OCI-LY7 (cell line): ENCODE results near the gene FGFRL1. TPM values are rescaled to one million over a fixed set of nuclear protein-coding genes. Genes with fewer than 3 reads are reported as not detected.

ENCODE experiments used
- BruUV-seq: library from RNA; stranded (reverse); fragments of 400-500 nt; replicated peaks from 2 replicates; lab custom pipeline; 2021; lab: Mats Ljungman, UMichigan
- CTCF ChIA-PET: fragments of 300-600 bp; sonication (Branson Sonifier 250); formaldehyde crosslinking; loops from one replicate; lab custom pipeline; 2022; ENCODE audit warnings: antibody characterized with exemption; ENCODE audit not compliant: unreplicated experiment; lab: Charles Lee
- POLR2A ChIA-PET: fragments of 300-600 bp; sonication (Branson Sonifier 250); formaldehyde crosslinking; loops from one replicate; lab custom pipeline; 2022; ENCODE audit warnings: antibody characterized with exemption; lab: Charles Lee
- DNase-seq: peaks from one replicate; pipeline ENCODE4 v3.0.0-alpha.2; 2015; ENCODE audit warnings: low spot score
- H2AFZ ChIP-seq: fragments of 200-600 bp; sonication (generic), shearing (Covaris generic); 2 replicates; pipeline ENCODE4 v1.6.1; 2014; ENCODE audit warnings: mild to moderate bottlenecking, antibody characterized with exemption, low read length, moderate library complexity
- H3K27ac ChIP-seq: fragments of 200-600 bp; sonication (generic); 2 replicates; pipeline ENCODE4 v1.5.1; 2014; ENCODE audit warnings: mixed run types, low read depth, mild to moderate bottlenecking, moderate library complexity, low read length, inconsistent platforms; ENCODE audit not compliant: poor library complexity, severe bottlenecking
- H3K36me3 ChIP-seq: fragments of 200-600 bp; sonication (generic); 2 replicates; pipeline ENCODE4 v1.6.1; 2014; ENCODE audit warnings: mild to moderate bottlenecking, antibody characterized with exemption, low read length, moderate library complexity, mixed read lengths; ENCODE audit not compliant: insufficient read depth
- H3K4me1 ChIP-seq: fragments of 200-600 bp; sonication (generic); 2 replicates; pipeline ENCODE4 v1.5.1; 2014; ENCODE audit warnings: mild to moderate bottlenecking, low read length; ENCODE audit not compliant: insufficient read depth, poor library complexity, severe bottlenecking
- H3K4me2 ChIP-seq: fragments of 200-600 bp; sonication (generic); 2 replicates; pipeline ENCODE4 v1.6.1; 2014; ENCODE audit warnings: mild to moderate bottlenecking, low read length
- H3K4me3 ChIP-seq: fragments of 200-600 bp; sonication (generic); 2 replicates; pipeline ENCODE4 v1.5.1; 2014; ENCODE audit warnings: mild to moderate bottlenecking, low read depth, low read length; ENCODE audit not compliant: poor library complexity, severe bottlenecking
- H3K79me2 ChIP-seq: fragments of 200-600 bp; sonication (generic); 2 replicates; pipeline ENCODE4 v1.6.1; 2016; ENCODE audit warnings: low read depth, mild to moderate bottlenecking, low read length, moderate library complexity, mixed read lengths; ENCODE audit not compliant: insufficient read depth
- H3K9me2 ChIP-seq: fragments of 200-600 bp; sonication (generic); 2 replicates; pipeline ENCODE4 v1.6.1; 2016; ENCODE audit warnings: mild to moderate bottlenecking, low read length, mixed read lengths; ENCODE audit not compliant: insufficient read depth
- H3K9me3 ChIP-seq: fragments of 200-600 bp; sonication (generic); 2 replicates; pipeline ENCODE4 v1.6.1; 2014; ENCODE audit warnings: mild to moderate bottlenecking, mixed run types, low read length, mixed read lengths
- H4K20me1 ChIP-seq: fragments of 200-600 bp; sonication (generic); 2 replicates; pipeline ENCODE4 v1.6.1; 2014; ENCODE audit warnings: mild to moderate bottlenecking, antibody characterized with exemption, low read length, moderate library complexity, mixed read lengths; ENCODE audit not compliant: insufficient read depth
- CTCF ChIP-seq: fragments of 200-600 bp; sonication (generic); conservative IDR thresholded peaks from 2 replicates; pipeline ENCODE4 v1.5.1; 2014; ENCODE audit warnings: mild to moderate bottlenecking, antibody characterized with exemption, low read length, moderate library complexity, mixed read lengths
- EZH2phosphoT487 ChIP-seq: fragments of 200-600 bp; sonication (generic); IDR thresholded peaks from 2 replicates; pipeline ENCODE4 v1.6.1; 2018; ENCODE audit warnings: low read depth, borderline replicate concordance, mild to moderate bottlenecking, mixed run types, antibody characterized with exemption, low read length, moderate library complexity, mixed read lengths
- intact Hi-C: fragments of 100-400 bp; cut with micrococcal nuclease; formaldehyde crosslinking; loops from one replicate; pipeline ENCODE4 v1.10.0; 2022; ENCODE audit not compliant: unreplicated experiment
- total RNA-seq, 2 experiments: library from RNA; depleted of rRNA in 1 of 2; stranded (reverse); fragments of >200 nt in 1 of 2; shearing (Covaris generic) in 1 of 2; gene quantifications; 2 replicates each; pipeline ENCODE4 v1.2.3, GENCODE V29; 2014 to 2022

The FGFRL1 gene
- total RNA-seq, 2 experiments from 2014 or later: 1.4 to 2.7 TPM

GRCh38 chr4:1061056-1061700 lies 49.8 kb downstream of the FGFRL1 start:
- ChIA-PET CTCF (no interaction called here), POLR2A (no interaction called here)
- no peaks in the 10 kb centered on the region for H3K79me2 ChIP-seq
- H3K27ac ChIP-seq: no peak overlapping the region
- no peak for DNase-seq
- no peak overlapping the region for H3K4me3 ChIP-seq
- TF ChIP-seq CTCF: no peak
- no peak for TF ChIP-seq EZH2phosphoT487
- intact Hi-C loops: no loop called here
- peaks cover 5% of the 10 kb centered on the region for H3K4me1 ChIP-seq
- no peaks in the 10 kb centered on the region for H3K9me2 ChIP-seq
- H3K9me3 ChIP-seq: no peaks in the 10 kb centered on the region
- no peaks in the 10 kb centered on the region for H3K36me3 ChIP-seq
- no TSS peak for BruUV-seq
- no peak overlapping the region for H3K4me2 ChIP-seq
- no peak overlapping the region for H2AFZ ChIP-seq
- H4K20me1 ChIP-seq: no peaks in the 10 kb centered on the region

GRCh38 chr4:1061760-1062159 lies 50.3 kb downstream of the FGFRL1 start:
- BruUV-seq: no TSS peak
- no peak for DNase-seq
- Histone ChIP-seq H3K9me2 (no peaks in the 10 kb centered on the region), H3K27ac (no peak overlapping the region), H3K79me2 (no peaks in the 10 kb centered on the region), H3K4me3 (no peak overlapping the region), H4K20me1 (no peaks in the 10 kb centered on the region), H3K9me3 (no peaks in the 10 kb centered on the region), H3K4me2 (no peak overlapping the region), H2AFZ (no peak overlapping the region), H3K4me1 (no peaks in the 10 kb centered on the region), H3K36me3 (no peaks in the 10 kb centered on the region)
- TF ChIP-seq CTCF (no peak), EZH2phosphoT487 (no peak)
- intact Hi-C loops: no loop called here
- CTCF ChIA-PET: no interaction called here
- POLR2A ChIA-PET: no interaction called here

GRCh38 chr4:1062419-1062818 lies 51.0 kb downstream of the FGFRL1 start:
- ChIA-PET POLR2A (no interaction called here), CTCF (no interaction called here)
- Histone ChIP-seq H3K79me2 (no peaks in the 10 kb centered on the region), H3K27ac (no peak overlapping the region), H3K4me3 (no peak overlapping the region), H3K9me3 (no peaks in the 10 kb centered on the region), H2AFZ (no peak overlapping the region), H3K4me1 (no peaks in the 10 kb centered on the region), H4K20me1 (no peaks in the 10 kb centered on the region), H3K9me2 (no peaks in the 10 kb centered on the region), H3K4me2 (no peak overlapping the region), H3K36me3 (no peaks in the 10 kb centered on the region)
- no peak for TF ChIP-seq CTCF
- no TSS peak for BruUV-seq
- intact Hi-C loops: no loop called here
- DNase-seq: no peak
